Lower lobe of right lung (tissue), 2 donors: ENCODE data around the gene FGGY. TPM values are rescaled to one million over a fixed set of nuclear protein-coding genes. Genes with fewer than 3 reads are reported as not detected.

ENCODE experiments used
- ATAC-seq, 2 donors: fragments of 200-7000 bp; cut with Tn5 transposase; one replicate each; pipeline ENCODE4 v1.9.1; 2020 to 2022; ENCODE audit warnings: mild to moderate bottlenecking in 2 of 2, moderate library complexity in 2 of 2
- DNase-seq: peaks from one replicate; pipeline ENCODE4 v3.0.0-alpha.2; 2020
- H3K27ac ChIP-seq: fragments of 200-600 bp; one replicate; pipeline ENCODE4 v1.8.0; 2022
- H3K27me3 ChIP-seq: fragments of 200-600 bp; one replicate; pipeline ENCODE4 v1.8.0; 2022; ENCODE audit warnings: low read depth
- H3K36me3 ChIP-seq: fragments of 200-600 bp; one replicate; pipeline ENCODE4 v1.8.0; 2022; ENCODE audit warnings: mild to moderate bottlenecking
- H3K4me1 ChIP-seq: fragments of 200-600 bp; one replicate; pipeline ENCODE4 v1.8.0; 2022
- H3K4me3 ChIP-seq: fragments of 200-600 bp; one replicate; pipeline ENCODE4 v1.8.0; 2022; ENCODE audit warnings: mild to moderate bottlenecking
- H3K9me3 ChIP-seq: fragments of 200-600 bp; one replicate; pipeline ENCODE4 v1.8.0; 2022
- CTCF ChIP-seq: fragments of 200-600 bp; IDR thresholded peaks from one replicate; pipeline ENCODE4 v1.8.0; 2022; ENCODE audit warnings: antibody characterized with exemption, mild to moderate bottlenecking
- intact Hi-C: fragments of 100-400 bp; cut with DNase I; formaldehyde crosslinking; loops from one replicate; pipeline ENCODE4 v1.11.0; 2022
- total RNA-seq: library from RNA; stranded (reverse); fragmentation: NEBNext Ultra II Directional; extraction: Animal tissue kit (Norgen Biotek cat#: 25700); gene quantifications from one replicate; pipeline ENCODE4 v1.2.1, GENCODE V29; 2021
- donor health status: DM: no; HTN: yes; CAD: no; lungs with severe emphysema.

FGGY gene
- total RNA-seq, 1 donor from 2014 or later: 31.4 TPM

DNA sequence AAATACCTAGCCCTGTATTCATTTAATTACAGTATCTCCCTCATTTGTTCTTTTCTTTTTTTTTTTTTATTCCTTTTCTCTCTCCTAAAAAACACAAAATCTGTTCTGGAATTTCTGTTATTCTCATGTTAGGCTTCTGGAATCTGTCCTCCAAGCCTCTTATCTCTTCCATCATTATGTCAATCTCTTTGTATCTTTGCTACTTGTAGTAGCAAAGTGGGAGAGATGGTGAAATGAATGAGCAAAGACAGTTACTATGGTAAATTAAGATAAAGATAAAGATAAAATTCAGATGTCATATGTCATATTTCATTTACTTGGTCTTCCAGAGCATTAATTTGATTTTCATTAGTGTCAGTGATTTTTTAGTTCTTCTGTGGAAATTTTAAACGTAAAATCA is 155.1 kb downstream of the FGGY start:
- H3K4me3 ChIP-seq: no peak overlapping the region
- H3K9me3 ChIP-seq: no peaks in the 10 kb centered on the region
- DNase-seq (no peak), ATAC-seq (no peak)
- no peak overlapping the region for H3K27ac ChIP-seq
- intact Hi-C loops: no loop called here
- peaks cover 10% of the 10 kb centered on the region for H3K4me1 ChIP-seq
- no peaks in the 10 kb centered on the region for H3K27me3 ChIP-seq
- no peak for TF ChIP-seq CTCF
- H3K36me3 ChIP-seq: no peaks in the 10 kb centered on the region

- intact Hi-C loops: no loop called here
- ATAC-seq: peak; percentile 47 to 74
- TF ChIP-seq CTCF: no peak
- Histone ChIP-seq H3K9me3 (no peaks in the 10 kb centered on the region), H3K4me3 (no peak overlapping the region), H3K4me1 (peaks cover 10% of the 10 kb centered on the region), H3K27me3 (no peaks in the 10 kb centered on the region), H3K27ac (no peak overlapping the region), H3K36me3 (no peaks in the 10 kb centered on the region)
- peak; percentile 71 for DNase-seq
Measured at GRCh38 chr1:59452559-59452958, 155.7 kb downstream of the FGGY start.

GRCh38 chr1:59453297-59453968 is 156.5 kb downstream of the FGGY start:
- no peaks in the 10 kb centered on the region for H3K36me3 ChIP-seq
- no peak overlapping the region for H3K4me3 ChIP-seq
- H3K27ac ChIP-seq: no peak overlapping the region
- H3K4me1 ChIP-seq: peaks cover 10% of the 10 kb centered on the region
- H3K27me3 ChIP-seq: no peaks in the 10 kb centered on the region
- DNase-seq (no peak), ATAC-seq (peak; percentile 12 to 47)
- no peaks in the 10 kb centered on the region for H3K9me3 ChIP-seq
- intact Hi-C loops: no loop called here
- TF ChIP-seq CTCF: no peak

GRCh38 chr1:59455206-59455605 is 158.3 kb downstream of the FGGY start:
- Histone ChIP-seq H3K4me3 (no peak overlapping the region), H3K4me1 (peaks cover 10% of the 10 kb centered on the region), H3K9me3 (no peaks in the 10 kb centered on the region), H3K27me3 (no peaks in the 10 kb centered on the region), H3K36me3 (no peaks in the 10 kb centered on the region), H3K27ac (no peak overlapping the region)
- intact Hi-C loops: no loop called here
- no peak for ATAC-seq
- TF ChIP-seq CTCF: no peak
- DNase-seq: no peak

DNA sequence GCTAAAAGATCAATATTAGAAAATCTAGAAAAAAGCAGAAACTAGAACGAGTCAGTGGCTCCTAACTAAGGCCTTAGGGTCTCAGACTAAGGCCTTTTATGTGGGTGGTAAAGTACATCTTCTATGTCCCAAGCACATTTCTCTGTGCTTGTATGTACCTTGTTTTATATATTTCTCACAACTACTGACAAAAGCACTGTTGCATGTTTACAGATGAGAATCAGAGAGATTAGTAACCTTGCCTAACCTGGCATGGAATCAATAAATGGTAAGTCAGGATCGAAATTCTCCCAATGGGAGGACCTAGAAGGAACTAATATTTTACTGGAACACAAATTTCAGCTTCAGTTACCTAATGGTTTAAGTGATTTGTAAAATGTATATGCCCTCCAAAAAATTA is 160.9 kb downstream of the FGGY start:
- DNase-seq: no peak
- no peak for ATAC-seq
- Histone ChIP-seq H3K36me3 (no peaks in the 10 kb centered on the region), H3K27me3 (no peaks in the 10 kb centered on the region), H3K4me3 (no peak overlapping the region), H3K27ac (no peak overlapping the region), H3K4me1 (no peaks in the 10 kb centered on the region), H3K9me3 (no peaks in the 10 kb centered on the region)
- intact Hi-C loops: no loop called here
- no peak for TF ChIP-seq CTCF
